ENCODE results near the gene DDX3Y. TPM values are rescaled to one million over a fixed set of nuclear protein-coding genes. Genes with fewer than 3 reads are reported as not detected.

DDX3Y gene
- total and polyA plus RNA-seq, 4 experiments from 2014 or later: 0.26 to 191 (median 180) TPM; not detected in 1

- Mint-ChIP-seq H3K9me3 (no peaks in the 10 kb centered on the region), H3K36me3 (peaks cover 0 to 74% of the 10 kb centered on the region in 2 donors), H3K27ac (no peak overlapping the region), H3K4me3 (no peak overlapping the region), H3K4me1 (peaks cover 0 to 33% (median 7%) of the 10 kb centered on the region in 4 donors), H3K27me3 (no peaks in the 10 kb centered on the region)
- POLR2A ChIA-PET (ENCODE audit: partially characterized antibody): no interaction called here
- H3K27ac ChIP-seq (ENCODE audit: low read depth, low read length): no peak overlapping the region
- peaks cover 16% of the 10 kb centered on the region for H3K4me1 ChIP-seq (ENCODE audit: insufficient read depth, low read length)
- intact Hi-C loops (cut with micrococcal nuclease): no loop called here
- H3K4me3 ChIP-seq (ENCODE audit: low read length in 2 of 2): no peak overlapping the region
- H3K36me3 ChIP-seq (ENCODE audit: insufficient read depth, low read length): peaks cover 59% of the 10 kb centered on the region
- no peak for DNase-seq
- CTCF ChIA-PET (ENCODE audit: partially characterized antibody): no interaction called here
- H3K9me3 ChIP-seq (ENCODE audit: control insufficient read depth in 1 of 2, low read length in 2 of 2): no peaks in the 10 kb centered on the region
- no peaks in the 10 kb centered on the region for H3K27me3 ChIP-seq (ENCODE audit: insufficient read depth, low read length)
These were observed 8.9 kb downstream of the DDX3Y start for GRCh38 chrY:12913541-12913940.

GRCh38 chrY:12928043-12928442 is 23.4 kb downstream of the DDX3Y start:
- intact Hi-C loops (cut with micrococcal nuclease): no loop called here
- no peak overlapping the region for H3K4me3 ChIP-seq (ENCODE audit: low read length in 2 of 2)

GRCh38 chrY:12941725-12942687 is 37.3 kb downstream of the DDX3Y start:
- Histone ChIP-seq H3K36me3 (ENCODE audit: insufficient read depth, low read length) (no peaks in the 10 kb centered on the region), H3K9me3 (ENCODE audit: control insufficient read depth in 1 of 2, low read length in 2 of 2) (no peaks in the 10 kb centered on the region), H3K27me3 (ENCODE audit: insufficient read depth, low read length) (no peaks in the 10 kb centered on the region), H3K4me1 (ENCODE audit: insufficient read depth, low read length) (no peaks in the 10 kb centered on the region), H3K27ac (ENCODE audit: low read depth, low read length) (no peak overlapping the region), H3K4me3 (ENCODE audit: low read length in 2 of 2) (no peak overlapping the region)
- no peaks in the 10 kb centered on the region for H3K4me1 Mint-ChIP-seq
- no peaks in the 10 kb centered on the region for H3K27me3 Mint-ChIP-seq
- ChIA-PET CTCF (ENCODE audit: partially characterized antibody) (no interaction called here), POLR2A (ENCODE audit: partially characterized antibody) (no interaction called here)
- no peaks in the 10 kb centered on the region for H3K9me3 Mint-ChIP-seq
- no peaks in the 10 kb centered on the region for H3K36me3 Mint-ChIP-seq
- H3K4me3 Mint-ChIP-seq: no peak overlapping the region
- DNase-seq: no peak
- no peak overlapping the region for H3K27ac Mint-ChIP-seq
- intact Hi-C loops (cut with micrococcal nuclease): no loop called here

More at GRCh38 chrY:12928043-12928442, 23.4 kb downstream of the DDX3Y start:
- no peaks in the 10 kb centered on the region for H3K36me3 Mint-ChIP-seq
- ChIA-PET CTCF (ENCODE audit: partially characterized antibody) (interaction anchor here (1.3 kb wide), 1 partner anchor 416 kb away, joined by 4 read pairs; no protein-coding TSS in a partner anchor), POLR2A (ENCODE audit: partially characterized antibody) (no interaction called here)
- no peak for DNase-seq
- H3K27ac Mint-ChIP-seq: no peak overlapping the region
- peaks cover 0 to 8% (median 1%) of the 10 kb centered on the region in 4 donors for H3K4me1 Mint-ChIP-seq
- no peaks in the 10 kb centered on the region for H3K36me3 ChIP-seq (ENCODE audit: insufficient read depth, low read length)
- H3K4me3 Mint-ChIP-seq: no peak overlapping the region
- no peaks in the 10 kb centered on the region for H3K27me3 ChIP-seq (ENCODE audit: insufficient read depth, low read length)
- no peaks in the 10 kb centered on the region for H3K27me3 Mint-ChIP-seq
- no peaks in the 10 kb centered on the region for H3K9me3 ChIP-seq (ENCODE audit: control insufficient read depth in 1 of 2, low read length in 2 of 2)
- H3K27ac ChIP-seq (ENCODE audit: low read depth, low read length): no peak overlapping the region
- no peaks in the 10 kb centered on the region for H3K9me3 Mint-ChIP-seq
- no peaks in the 10 kb centered on the region for H3K4me1 ChIP-seq (ENCODE audit: insufficient read depth, low read length)

Other genes starting within 250 kb of the DDX3Y start
- 10 to 100 TPM; 56.3 to 58.9 TPM for gene USP9Y, start 203.6 kb upstream of the DDX3Y start, total RNA-seq
- gene USP9Y, start 203.6 kb upstream of the DDX3Y start, polyA plus RNA-seq: not detected